HG02885 (cell line): ENCODE results near the gene NEK1.
A peak's percentile ranks its signal among the peaks of the same experiment; 100 is the strongest.

Experiments
- ATAC-seq: cut with Tn5 transposase; IDR thresholded peaks from one replicate; pipeline ENCODE4 v1.9.1; 2021; ENCODE audit warnings: mild to moderate bottlenecking; ENCODE audit not compliant: unreplicated experiment, poor library complexity

Gene NEK1

GRCh38 chr4:169611991-169612870 is at the start of gene NEK1:
Gene NEK1, minus strand, starts transcription at chr4:169612583. Its CDS starts 9,953 bp downstream, at chr4:169602630.
- peak; percentile 96 for ATAC-seq

- ATAC-seq: no peak
These were observed 49.4 kb upstream of the NEK1 start for GRCh38 chr4:169661761-169662160.

GRCh38 chr4:169660929-169661328 is 48.5 kb upstream of the NEK1 start:
- no peak for ATAC-seq

GRCh38 chr4:169659716-169660670 is 47.6 kb upstream of the NEK1 start:
- peak; percentile 98 for ATAC-seq

- no peak for ATAC-seq
These were observed 46.8 kb upstream of the NEK1 start for GRCh38 chr4:169658975-169659715.

GRCh38 chr4:169658196-169658595 is 45.8 kb upstream of the NEK1 start:
- ATAC-seq: no peak

GRCh38 chr4:169657470-169658107 is 45.2 kb upstream of the NEK1 start:
- no peak for ATAC-seq

- no peak for ATAC-seq
These were observed 43.0 kb upstream of the NEK1 start for GRCh38 chr4:169655401-169655800.

- ATAC-seq: no peak
These were observed 40.2 kb upstream of the NEK1 start for GRCh38 chr4:169652535-169652934.

GRCh38 chr4:169650227-169650936 is 38.0 kb upstream of the NEK1 start:
- ATAC-seq: no peak

- ATAC-seq: no peak
These were observed 37.3 kb upstream of the NEK1 start for GRCh38 chr4:169649545-169650226.

GRCh38 chr4:169645627-169646026 is 33.2 kb upstream of the NEK1 start:
- no peak for ATAC-seq

GRCh38 chr4:169644802-169645201 is 32.4 kb upstream of the NEK1 start:
- ATAC-seq: no peak

GRCh38 chr4:169640261-169640870 is 28.0 kb upstream of the NEK1 start:
- ATAC-seq: no peak

- ATAC-seq: no peak
These were observed 22.6 kb upstream of the NEK1 start for GRCh38 chr4:169634975-169635374.

- ATAC-seq: no peak
These were observed 20.5 kb upstream of the NEK1 start for GRCh38 chr4:169632896-169633295.

- no peak for ATAC-seq
These were observed 17.7 kb upstream of the NEK1 start for GRCh38 chr4:169630069-169630468.

- ATAC-seq: no peak
These were observed 16.2 kb upstream of the NEK1 start for GRCh38 chr4:169628579-169628978.
